ENCODE data around the gene DENR.
"Not testable (repeated sequence)": the region's sequence is repeated elsewhere in the genome, so short reads cannot be mapped to it uniquely, and the experiment has no call there.

DENR gene

DNA sequence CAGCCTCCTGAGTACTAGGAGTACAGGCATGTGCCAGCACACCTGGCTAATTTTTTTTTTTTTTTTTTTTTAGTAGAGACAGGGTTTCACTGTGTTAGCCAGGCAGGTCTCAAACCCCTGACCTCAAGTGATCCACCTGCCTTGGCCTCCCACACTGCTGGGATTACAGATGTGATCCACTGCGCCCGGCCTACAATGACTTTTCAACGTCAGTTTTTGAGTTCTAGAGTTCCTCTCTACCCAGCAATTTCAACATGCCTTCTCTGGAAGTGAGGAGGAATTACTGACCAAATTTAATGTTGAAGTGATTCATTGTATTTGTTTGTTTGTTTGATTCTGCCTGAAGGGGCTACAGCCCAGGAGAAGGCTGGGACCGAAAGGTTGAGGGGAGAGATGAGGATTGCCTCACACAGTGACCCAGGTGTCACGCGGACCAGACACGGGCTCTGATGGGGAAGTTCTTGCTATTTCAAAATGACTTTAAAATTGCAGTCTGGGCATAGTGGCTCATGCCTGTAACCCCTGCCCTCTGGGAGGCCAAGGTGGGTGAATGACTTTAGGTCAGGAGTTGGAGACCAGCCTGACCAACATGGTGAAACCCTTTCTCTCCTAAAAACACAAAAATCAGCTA is 8.6 kb upstream of the DENR start:
- DNase-seq (ENCODE audit: low spot score), result no peak

DNA sequence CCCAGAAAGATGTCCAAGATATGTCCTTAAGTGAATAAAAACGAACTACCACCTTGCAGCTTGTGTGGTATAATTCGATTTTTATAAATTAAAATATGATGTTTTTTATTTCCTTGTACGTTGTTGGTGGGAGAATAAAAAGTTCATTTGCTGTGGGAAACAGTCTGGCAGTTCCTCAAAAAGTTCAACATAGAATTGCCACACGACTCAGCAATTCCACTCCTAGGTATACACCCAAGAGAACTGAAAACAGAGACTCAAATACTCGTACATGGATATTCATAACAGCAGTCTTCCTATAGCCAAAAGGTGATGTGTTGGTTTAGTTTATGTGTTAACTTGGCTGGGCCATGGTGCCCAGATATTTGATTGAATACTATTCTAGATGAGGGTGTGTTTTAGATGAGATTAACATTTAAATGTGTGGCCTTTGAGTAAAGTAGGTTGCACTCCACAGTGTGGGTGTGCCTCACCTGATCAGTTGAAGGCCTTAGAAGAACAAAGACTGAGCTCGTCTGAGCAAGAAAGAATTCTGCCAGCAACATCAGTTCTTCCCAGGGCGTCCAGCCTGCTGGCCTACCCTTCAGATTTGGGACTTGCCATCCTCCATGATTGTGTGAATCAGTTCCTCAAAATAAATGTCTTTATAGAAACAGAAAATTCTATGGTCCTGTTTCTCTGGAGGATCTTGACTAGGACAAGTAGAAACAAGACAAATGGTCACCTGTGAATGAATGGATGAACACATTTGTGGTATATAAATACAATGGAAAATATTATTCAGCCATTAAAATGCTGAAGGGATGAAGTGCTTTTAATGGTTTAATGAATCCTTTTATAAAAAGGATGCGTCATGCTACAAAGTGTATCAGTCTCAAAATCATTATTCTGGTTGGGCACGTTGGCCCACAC is 5.1 kb upstream of the DENR start:
- DNase-seq (ENCODE audit: low spot score), result no peak

DNA sequence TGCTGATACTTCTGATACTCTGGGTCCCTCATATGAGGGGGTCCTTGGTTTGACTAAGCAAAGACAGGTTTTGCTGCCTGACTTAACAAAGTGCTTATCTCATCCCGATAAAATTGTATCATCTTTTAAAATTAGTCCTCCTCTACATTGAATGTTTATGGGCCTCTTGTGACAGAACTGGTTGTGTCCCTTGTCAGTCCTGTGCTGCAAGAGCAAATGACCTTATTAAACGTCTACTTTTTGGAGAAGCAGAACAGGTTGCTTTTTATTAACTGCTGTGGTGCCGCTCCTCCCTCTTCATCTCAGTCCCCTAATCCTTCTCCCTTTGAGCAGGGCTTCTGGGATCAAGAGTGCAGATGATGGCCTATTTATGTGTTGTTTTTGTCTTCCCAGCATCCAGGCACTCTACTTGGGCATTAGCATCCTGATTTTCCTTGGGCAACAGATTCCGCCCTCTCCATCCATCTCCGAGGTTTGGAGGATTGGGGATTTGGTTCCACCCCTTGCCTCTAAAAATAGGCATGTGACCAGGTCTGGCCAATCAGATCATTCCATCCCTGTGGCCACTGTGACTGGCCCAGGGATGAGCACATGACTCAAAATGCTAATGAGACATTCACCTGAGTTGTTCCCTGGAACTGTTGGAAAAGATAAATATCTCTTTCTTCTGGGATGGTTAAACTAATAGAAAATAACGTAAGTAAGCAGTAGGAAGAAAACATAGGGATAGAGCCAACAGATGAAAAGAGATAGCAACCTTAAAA is 2.9 kb upstream of the DENR start:
- peak; percentile 23 for DNase-seq (ENCODE audit: low spot score)

DNA sequence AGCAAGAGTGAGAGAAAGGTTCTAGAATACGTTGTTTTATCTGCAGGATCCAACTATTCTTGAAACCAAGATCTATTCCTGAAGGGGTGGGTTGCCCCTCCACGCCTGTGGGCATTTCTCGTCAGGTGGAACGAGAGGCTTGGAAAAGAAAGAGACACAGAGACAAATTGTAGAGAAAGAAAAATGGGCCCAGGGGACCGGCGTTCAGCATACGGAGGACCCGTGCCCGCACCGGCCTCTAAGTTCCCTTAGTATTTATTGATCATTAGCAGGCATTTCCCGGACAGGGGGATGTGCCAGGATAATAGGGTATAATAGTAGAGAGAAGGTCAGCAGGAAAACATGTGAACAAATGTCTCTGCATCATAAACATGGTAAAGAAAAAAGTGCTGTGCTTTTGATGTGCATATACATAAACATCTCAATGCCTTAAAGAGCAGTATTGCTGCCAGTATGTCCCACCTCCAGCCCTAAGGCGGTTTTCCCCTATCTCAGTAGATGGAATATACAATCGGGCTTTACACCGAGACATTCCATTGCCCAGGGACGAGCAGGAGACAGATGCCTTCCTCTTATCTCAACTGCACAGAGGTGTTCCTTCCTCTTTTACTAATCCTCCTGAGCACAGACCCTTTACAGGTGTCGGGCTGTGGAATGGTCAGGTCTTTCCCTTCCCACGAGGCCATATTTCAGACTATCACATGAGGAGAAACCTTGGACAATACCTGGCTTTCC is 1.7 kb upstream of the DENR start:
- DNase-seq (ENCODE audit: low spot score), result not testable (repeated sequence)

DNA sequence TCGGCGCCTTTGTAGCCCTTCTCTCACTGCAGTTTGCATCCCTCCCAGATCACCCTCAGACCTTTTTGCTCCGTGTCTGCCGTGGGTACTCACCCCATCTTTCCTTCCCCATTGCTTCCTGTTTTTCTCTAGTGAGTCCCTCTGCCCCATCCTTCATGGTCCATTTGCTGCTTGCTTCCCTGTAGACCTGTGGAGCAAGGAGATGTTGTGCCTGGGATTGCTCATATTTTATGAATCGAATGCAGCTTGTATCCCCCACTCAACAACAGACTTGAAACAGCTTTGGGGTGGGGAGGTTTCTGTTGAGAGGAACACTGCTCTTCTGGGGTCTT is 661 bp downstream of the DENR start:
- peak; percentile 43 for DNase-seq (ENCODE audit: low spot score)

DNA sequence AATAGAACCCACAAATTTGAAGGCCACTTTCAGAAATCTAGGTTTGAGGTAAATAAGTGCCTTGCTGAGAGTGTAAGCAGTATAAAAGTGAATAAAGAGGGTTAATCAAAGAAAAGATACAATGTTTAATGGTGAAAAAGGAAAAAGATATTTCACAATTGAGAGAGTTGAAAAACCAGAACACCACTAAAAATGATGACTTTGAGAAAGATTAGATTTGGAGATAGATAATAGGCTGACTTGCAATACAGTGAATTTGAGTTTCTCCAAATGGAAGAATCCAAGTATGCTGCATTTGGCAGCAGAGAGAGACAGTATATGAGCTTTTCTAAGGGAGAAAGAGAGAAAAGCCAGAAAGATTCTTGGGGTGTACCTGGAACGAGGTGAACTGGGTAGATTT is 2.2 kb downstream of the DENR start:
- DNase-seq (ENCODE audit: low spot score), result no peak

DNA sequence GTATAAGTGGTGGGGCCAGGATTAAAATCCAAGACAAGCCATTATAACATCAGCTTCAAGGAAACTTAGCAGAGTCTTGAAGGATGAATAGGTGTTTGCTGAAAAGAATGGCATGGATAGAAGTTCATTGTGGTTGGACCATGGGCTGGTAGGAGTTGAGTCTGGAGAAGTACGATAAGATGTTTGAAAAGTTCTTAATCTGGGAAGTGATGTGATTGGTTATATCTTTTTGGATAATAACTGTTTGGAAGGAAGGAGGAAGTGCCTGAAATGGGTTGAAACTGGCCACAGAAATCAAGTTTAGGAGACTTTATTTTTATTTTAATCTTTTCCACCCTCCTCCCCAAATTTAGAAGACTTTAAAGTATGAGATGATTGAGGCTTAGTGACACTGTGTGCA is 4.9 kb downstream of the DENR start:
- no peak for DNase-seq (ENCODE audit: low spot score)

DNA sequence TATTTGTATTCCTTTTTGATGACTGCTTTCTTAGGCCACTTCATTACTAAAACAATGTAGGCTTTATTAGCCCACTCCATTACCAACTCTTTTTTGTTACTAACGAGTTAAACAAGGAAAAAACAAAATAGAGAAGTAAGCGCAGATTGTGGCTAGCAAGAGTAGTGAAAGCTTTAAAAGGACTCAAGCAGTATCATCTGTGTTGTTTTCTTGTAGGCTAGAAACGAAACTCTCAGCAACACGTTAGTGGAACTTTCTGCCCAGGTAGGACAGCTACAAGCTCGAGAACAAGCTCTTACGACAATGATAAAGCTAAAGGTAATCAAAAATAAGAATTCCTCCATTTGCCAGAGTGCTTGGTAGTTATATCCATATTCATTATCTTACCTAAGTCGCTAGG is 32.9 kb downstream of the DENR start:
- DNase-seq (ENCODE audit: low spot score), result no peak

DNA sequence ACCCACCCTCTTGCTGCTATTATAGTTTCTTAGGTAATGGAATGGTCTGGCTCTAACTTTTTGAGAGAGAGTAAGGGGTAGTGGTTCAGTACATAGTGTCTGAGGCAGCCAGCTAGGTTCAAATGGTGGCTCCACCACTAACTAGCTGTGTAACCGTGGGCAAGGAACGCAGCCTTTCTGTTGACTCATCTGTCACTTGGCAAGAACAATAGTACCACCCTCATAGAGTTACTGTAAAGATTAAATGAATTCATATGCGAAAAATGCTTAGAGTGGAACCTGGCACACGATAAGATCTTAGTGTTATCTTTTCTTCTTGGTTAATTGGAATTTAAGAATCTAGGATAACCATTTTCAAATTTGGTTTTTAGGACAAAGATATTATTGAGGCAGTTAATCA is 35.8 kb downstream of the DENR start:
- DNase-seq (ENCODE audit: low spot score), result no peak

DNA sequence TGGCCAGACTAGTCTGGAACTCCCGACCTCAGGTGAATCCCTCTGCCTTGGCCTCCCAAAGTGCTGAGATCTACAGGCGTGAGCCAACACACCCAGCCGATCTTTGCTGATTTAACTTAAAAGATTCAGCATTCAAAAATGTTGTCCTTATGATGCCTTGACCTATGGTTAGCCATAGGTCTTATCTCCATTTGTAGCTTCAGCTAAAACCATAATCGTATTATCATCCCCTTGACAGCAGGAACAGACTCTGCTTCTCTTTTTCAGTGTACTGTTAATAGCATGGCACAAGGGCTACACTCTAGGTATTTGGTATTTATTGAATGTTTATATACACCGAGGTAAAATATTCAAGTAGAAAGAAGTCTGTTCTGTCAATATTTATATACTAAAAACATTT is 37.0 kb downstream of the DENR start:
- DNase-seq (ENCODE audit: low spot score), result no peak

DNA sequence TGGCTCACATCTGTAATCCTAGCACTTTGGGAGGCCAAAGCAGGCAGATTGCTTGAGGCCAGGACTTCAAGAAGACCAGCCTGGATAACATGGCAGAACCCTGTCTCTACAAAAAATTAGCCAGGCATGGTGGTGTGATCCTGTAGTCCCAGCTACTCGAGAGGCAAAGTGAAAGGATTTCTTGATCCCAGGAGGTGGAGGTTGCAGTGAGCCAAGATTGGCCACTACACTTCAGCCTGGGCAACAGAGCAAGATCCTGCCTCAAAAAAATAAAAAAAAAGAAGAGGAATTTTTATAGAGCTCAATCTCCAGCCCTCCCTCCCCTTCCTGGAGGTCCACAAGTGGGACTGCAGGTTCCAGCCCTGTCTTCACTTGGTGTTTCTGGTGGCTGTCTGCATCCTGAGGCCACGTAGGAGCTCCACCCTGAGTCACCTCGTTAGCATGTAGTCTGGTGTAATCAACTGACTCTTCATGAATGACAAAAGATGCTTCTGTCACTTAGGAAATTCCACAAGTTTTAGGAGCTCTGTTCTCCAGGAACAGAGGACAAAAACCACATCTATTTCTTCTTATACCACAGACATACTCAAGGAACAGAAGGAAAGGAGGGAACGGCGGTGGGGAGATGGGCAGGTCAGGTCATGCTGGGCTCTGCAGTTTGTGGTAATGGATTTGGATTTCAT is 37.9 kb downstream of the DENR start:
- no peak for DNase-seq (ENCODE audit: low spot score)

DNA sequence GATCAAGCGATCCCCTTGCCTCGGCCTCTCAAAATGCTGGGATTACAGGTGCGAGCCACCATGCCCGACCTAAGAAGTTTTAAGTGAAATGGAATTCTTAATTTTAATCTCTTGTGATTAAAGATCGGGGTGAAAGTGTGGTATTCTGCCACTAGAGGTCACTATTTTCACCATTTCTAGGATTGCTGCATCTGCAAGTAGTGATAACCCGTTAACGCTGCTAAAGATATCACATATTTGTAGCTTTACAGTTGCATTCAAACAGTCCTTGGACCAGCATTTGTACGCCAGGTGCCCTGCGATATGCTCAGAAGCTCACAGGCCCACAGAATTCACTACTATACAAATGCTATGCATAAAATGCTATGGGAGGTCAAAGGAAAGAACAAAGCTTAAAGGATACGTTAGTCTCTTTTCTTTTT is 41.1 kb downstream of the DENR start:
- DNase-seq (ENCODE audit: low spot score), result peak; percentile 82

DNA sequence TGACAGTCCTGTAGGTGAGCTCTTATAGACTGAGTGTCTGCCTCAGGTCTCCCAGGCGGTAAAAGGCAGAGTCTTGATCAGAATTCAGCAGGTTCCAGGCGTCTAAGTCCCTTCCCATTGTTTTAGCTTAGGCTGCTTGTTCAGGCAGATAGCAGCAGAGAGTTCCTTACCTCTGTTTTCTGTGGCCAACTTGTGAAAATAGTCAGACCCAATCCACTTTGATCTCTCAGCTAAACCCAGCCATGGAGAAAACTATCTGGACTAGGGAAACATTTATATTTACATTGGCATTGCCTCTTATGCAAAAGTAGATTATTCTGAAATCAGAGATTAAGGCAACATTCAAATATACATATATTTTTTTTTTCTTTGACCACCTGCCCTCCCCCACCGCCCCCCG is 43.2 kb downstream of the DENR start:
- no peak for DNase-seq (ENCODE audit: low spot score)

DNA sequence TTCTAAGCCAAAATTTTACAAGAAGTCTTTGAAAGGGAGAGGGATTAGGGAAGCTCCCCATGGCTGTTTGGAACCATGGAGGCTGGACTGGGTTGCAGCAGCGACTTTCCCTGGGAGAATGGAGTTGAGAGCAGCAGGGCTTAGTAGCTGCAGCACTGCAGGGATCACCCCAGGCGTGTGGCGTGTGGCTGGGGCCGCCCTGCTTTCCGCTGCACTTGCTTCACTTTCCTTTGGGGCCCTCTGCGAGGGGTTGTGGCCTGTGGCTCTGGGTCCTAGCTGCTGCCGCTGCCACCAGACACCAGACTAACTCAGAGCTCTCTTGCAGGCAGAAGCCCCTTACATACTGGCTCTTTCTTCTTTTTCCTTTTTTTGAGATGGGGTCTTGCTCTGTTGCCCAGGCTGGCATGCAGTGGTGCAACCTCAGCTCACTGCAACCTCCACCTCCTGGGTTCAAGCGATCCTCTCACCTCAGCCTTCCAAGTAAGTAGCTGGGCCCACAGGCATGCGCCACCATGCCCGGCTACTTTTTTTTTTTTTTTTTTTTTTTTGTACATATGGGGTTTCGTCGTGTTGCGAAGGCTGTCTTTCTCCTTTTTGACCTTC is 47.1 kb downstream of the DENR start:
- no peak for DNase-seq (ENCODE audit: low spot score)

DNA sequence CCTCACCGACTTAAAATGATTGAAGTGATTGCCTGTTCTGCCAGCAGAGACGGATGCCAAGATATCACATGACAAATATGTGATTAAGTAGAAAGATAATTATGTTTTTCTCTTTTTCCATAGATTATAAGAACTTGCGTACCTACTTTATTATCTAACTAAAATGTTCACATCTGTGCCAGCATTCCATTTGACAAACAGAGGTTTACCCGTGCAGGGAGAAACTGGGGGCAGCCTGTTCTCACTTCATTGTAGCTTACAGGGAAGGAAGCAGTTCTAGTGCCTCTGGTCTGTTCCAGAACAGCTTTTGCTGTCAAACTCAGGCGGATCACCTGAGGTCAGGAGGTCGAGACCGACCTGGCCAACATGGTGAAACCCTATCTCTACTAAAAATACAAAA is 51.3 kb downstream of the DENR start:
- no peak for DNase-seq (ENCODE audit: low spot score)

DNA sequence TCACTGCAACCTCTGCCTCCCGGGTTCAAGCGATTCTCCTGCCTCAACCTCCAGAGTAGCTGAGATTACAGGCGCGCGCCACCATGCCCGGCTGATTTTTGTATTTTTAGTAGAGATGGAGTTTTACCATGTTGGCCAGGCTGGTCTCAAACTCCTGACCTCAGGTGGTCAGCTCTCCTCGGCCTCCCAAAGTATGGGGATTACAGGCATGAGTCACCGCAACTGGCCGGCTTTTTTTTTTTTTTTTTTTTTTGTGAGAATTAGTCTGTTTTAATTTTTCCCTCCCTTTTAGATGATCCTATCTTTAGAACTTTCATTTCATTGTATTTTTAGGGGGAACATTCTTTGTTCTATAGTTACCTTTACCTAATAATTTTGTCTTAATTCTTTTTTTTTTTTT is 52.3 kb downstream of the DENR start:
- not testable (repeated sequence) for DNase-seq (ENCODE audit: low spot score)

DNA sequence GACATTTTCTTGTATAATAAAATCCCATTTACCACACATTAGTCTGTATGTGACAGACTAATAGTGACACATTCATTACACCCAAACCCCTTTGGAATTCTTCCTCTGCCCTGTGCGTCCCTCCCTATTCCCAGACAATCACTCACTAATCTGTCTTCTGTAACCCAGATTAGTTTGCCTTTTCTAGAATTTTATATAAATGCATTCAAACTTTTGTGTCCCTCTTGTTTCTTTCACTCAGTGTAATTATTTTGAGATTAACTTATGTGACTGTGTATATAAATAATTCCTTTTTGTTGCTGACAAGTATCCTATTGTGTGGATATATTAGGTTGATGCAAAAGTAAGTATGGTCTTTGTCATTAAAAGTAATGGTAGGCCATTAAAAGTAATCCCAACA is 55.0 kb downstream of the DENR start:
- DNase-seq (ENCODE audit: low spot score), result no peak

DNA sequence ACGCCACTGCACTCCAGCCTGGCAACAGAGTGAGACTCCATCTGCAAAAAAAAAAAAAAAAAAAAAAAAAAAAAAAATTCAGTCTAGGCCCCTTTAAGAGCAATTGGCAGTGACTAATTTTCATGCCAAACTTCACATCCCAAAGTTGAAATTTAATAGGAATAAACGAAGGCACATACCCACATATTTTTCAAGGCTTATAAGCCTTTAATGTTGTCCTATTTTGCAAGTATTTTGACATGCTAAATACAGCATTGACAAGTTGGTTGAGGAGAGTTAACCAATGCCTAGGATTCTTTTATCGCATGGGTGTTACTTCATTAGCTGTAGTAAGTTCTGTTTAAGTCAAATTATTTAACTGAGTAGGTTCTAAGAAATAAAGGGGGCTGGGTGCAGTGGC is 59.2 kb downstream of the DENR start:
- DNase-seq (ENCODE audit: low spot score), result no peak

DNA sequence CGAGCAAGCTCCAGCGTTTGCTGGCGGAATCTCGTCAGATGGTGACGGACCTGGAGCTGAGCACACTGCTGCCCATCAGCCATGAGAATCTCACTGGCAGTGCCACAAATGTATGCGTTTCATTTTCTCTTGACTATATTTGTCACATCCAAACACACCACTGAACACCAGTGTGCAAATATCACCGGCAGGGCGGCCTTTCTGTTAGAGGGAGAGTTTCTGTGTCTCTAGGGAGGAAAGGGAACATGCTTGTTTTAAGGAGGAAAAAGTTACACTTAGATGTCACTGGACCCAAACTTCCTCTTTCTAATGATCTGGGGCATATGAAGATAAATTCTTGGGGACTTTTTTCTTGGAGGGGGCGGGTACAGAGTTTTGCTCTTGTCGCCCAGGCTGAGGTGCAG is 60.7 kb downstream of the DENR start:
- peak; percentile 87 for DNase-seq (ENCODE audit: low spot score)

DNA sequence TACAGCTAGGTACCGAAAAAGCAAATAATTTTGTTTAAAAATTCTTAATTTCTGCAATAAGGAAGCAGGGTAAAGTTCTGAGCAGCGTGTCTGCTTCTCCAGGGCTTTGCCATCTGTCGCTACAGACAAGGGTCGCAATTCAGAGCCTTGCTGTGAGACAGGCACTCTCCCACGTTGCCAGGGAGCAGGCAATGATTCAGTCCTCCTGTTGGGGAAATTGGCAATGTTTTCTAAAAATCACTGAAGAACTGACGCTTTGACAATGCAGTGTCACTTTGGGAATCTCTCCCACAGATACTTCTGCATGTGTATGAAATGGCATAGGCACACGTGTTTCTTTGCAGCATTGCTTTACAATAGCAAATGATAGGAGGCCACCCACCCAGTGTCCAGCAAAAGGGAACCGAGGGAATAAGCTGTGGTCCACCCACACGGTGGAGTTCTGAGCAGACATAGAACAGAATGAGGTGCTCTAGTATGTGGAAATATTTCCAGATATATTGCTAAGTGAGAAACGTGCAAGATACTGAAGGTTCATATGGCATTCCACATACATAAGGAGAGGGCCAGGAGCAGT is 66.7 kb downstream of the DENR start:
- DNase-seq (ENCODE audit: low spot score), result no peak

DNA sequence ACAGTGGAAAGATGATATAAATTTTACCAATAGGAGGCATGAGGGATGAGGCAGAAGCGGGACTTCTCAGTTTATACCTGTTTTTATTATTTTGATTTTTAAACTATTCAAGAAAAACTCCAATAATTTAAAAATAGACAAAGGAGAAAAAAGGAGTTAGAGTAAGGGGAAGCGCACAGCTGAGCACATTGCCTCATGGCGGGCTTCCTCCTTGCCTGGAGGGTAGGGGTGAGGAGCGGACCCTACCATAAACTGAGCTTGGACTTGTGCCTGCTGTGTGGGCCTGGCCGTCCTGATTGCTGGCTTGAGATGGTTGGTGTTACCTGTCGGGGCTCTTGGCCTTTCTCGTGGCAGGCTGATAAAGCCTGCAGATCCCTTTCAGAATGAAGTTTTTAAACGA is 67.5 kb downstream of the DENR start:
- no peak for DNase-seq (ENCODE audit: low spot score)
